Measurements from ENCODE around the gene MKX.

Gene MKX

DNA sequence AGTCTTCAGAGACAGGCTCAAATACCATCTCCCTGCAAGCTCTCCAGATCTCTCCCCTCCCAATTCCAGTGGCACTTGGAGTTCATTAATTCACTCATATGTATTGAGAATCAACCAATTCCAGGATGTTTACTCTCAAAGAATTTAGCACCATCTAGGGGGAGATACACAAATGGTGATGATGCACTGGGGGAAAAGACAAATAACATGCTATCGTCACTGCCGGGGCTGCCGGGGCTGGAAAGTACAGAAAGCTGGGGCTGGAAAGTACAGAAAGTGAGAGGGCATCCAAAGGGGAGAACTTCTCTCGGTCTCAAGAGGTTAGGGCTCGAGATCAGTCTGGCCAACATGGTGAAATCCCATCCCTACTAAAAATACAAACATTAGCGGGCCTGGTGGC is 118.7 kb downstream of the MKX start:
- Histone ChIP-seq H3K36me3 (ENCODE audit: control insufficient read depth, insufficient read depth, low read length) (no peaks in the 10 kb centered on the region), H3K9ac (ENCODE audit: low read depth, low read length) (no peak overlapping the region), H3K27ac (ENCODE audit: low read depth, low read length) (no peak overlapping the region), H3K4me1 (ENCODE audit: control insufficient read depth, insufficient read depth, low read length) (peaks cover 6% of the 10 kb centered on the region; the same call in 1 of the 2 replicates), H3K9me3 (ENCODE audit: control insufficient read depth, insufficient read depth, low read length) (no peaks in the 10 kb centered on the region), H3K4me3 (ENCODE audit: low read depth, low read length) (no peak overlapping the region), H3K27me3 (ENCODE audit: control insufficient read depth, insufficient read depth, low read length) (no peaks in the 10 kb centered on the region)

DNA sequence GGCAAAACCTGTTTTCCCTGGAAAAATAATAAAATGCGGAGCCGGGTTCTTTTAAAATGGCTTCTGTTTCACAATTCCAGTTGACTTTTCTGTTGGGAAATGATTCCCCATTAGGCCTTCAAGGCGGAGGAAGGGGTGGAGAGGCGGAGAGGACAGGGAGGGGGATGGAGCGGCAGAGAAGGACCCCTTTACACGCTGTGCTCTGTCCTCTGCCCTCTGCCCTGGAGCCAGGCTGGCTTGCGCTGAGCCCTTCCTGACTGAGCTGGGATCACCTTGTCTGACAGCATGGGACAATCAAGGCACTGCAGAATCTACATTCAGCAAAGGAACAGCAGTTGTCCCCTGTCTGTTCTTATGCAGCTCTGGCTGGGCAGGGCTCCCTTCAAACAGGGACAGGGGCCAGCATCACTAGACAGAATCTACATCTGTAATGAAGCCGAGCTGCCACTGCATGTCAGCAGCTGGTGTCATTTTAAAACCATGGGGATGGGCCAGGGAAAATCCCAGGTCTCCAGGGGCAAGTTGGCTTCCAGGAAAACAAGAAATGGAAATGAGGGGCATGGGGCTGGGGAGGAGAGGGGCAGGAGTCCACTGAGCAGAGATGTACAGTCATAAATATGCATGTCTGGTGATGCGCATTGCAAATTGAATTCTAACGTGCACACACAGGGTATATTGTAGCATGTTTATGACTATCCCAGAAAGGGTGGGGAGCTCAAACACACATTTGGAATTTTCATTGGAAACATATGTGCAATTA is 120.0 kb downstream of the MKX start:
- H3K4me3 ChIP-seq (ENCODE audit: low read depth, low read length) = no peak overlapping the region

DNA sequence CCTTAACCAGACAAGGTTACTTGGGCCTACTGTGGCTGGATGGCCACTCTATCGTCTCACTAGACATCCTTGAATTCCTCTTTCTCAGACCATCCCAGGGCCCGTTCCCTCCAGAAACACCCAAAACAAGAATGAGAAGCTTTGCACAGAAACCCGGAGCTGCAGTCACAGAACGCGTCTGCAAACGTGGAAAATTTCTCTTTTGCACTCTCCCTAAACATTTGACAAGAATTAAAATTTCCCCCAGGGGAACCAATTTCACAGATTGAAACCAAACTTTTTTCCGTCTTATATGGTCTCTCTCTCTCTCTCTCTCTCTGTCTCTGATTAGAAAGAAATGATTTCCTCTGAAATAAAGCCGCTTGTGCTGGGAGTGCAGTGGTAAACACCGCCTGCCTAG is 120.7 kb downstream of the MKX start:
- Histone ChIP-seq H3K27ac (ENCODE audit: low read depth, low read length) (no peak overlapping the region), H3K9ac (ENCODE audit: low read depth, low read length) (no peak overlapping the region), H3K4me3 (ENCODE audit: low read depth, low read length) (no peak overlapping the region), H3K27me3 (ENCODE audit: control insufficient read depth, insufficient read depth, low read length) (no peaks in the 10 kb centered on the region), H3K36me3 (ENCODE audit: control insufficient read depth, insufficient read depth, low read length) (no peaks in the 10 kb centered on the region), H3K9me3 (ENCODE audit: control insufficient read depth, insufficient read depth, low read length) (no peaks in the 10 kb centered on the region), H3K4me1 (ENCODE audit: control insufficient read depth, insufficient read depth, low read length) (peaks cover 6% of the 10 kb centered on the region; the same call in 1 of the 2 replicates)

More for the DNA sequence above, 120.0 kb downstream of the MKX start:
- Histone ChIP-seq H3K9me3 (ENCODE audit: control insufficient read depth, insufficient read depth, low read length) (no peaks in the 10 kb centered on the region), H3K36me3 (ENCODE audit: control insufficient read depth, insufficient read depth, low read length) (no peaks in the 10 kb centered on the region), H3K27ac (ENCODE audit: low read depth, low read length) (no peak overlapping the region), H3K27me3 (ENCODE audit: control insufficient read depth, insufficient read depth, low read length) (no peaks in the 10 kb centered on the region), H3K9ac (ENCODE audit: low read depth, low read length) (no peak overlapping the region), H3K4me1 (ENCODE audit: control insufficient read depth, insufficient read depth, low read length) (peaks cover 6% of the 10 kb centered on the region; the same call in 1 of the 2 replicates)

Measured in HUES48 (cell line).